GM19455 (cell line): ENCODE results near the gene ARID5A.

Experiments
- ATAC-seq: cut with Tn5 transposase; IDR thresholded peaks from one replicate; pipeline ENCODE4 v1.9.1; 2021; ENCODE audit not compliant: unreplicated experiment

Gene ARID5A

DNA sequence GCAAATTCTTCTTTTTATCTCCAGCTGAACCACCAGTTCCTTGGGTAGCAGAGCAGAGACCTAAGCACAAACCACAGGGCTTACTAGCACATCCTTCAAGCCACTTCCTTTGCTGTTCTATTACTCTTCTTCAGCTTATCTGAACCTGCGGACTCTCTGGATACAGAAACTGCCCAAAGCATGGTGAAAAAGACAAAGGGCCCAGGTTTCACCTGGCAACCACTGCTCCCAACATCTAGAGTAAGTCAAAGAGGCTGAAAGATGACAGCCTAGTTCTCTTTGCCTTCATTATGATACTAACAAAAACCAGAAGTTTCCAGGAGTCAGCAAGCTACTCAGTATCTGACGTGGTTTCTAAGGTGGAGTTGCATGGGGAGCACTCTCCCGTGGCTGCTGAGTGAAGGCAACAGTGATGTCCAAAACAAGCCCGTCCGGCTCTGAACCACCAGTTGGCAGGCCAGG, 58.2 kb downstream of the ARID5A start:
- no peak for ATAC-seq

DNA sequence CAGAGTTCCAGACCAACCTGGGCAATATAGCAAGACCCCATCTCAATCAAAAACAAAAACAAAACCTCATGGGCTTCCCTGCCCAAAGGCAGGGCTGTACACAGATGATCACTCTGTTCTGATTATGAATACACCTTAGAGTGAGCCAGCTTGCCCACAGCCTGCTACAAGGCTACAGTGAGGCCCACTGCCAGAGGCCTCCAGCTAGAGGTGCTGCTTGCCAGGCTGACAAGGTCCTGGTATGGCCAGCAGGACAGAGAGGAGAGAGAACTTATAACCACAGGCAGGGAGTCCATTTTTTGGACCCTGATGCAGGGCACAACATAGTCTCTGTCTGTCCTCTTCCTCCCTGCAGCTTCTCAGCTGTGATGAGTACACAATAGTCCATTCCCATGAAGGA, 60.0 kb downstream of the ARID5A start:
- no peak for ATAC-seq

DNA sequence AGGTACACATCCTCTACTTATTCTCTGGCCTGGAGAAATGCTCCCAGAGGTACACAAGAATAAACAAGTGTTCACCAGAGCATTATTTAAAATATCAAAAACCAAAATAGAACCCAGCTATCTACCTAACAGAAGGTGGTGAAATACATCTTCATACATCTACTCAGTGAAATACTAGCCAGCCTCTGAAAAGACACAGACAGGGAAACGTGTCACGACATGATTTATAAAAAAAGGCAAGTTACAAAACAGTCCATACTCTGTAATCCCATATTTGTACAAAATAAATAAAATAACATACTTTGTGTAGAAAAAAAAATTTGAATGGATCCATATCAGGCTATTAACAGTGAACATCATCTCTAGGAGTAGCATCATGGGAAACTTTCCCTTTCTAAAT, 63.4 kb downstream of the ARID5A start:
- no peak for ATAC-seq

GRCh38 chr2:96601382-96602292, 65.1 kb downstream of the ARID5A start:
- ATAC-seq: no peak
